ENCODE data around the gene IL18RAP. TPM values are rescaled to one million over a fixed set of nuclear protein-coding genes. Genes with fewer than 3 reads are reported as not detected.

IL18RAP gene, protein sequence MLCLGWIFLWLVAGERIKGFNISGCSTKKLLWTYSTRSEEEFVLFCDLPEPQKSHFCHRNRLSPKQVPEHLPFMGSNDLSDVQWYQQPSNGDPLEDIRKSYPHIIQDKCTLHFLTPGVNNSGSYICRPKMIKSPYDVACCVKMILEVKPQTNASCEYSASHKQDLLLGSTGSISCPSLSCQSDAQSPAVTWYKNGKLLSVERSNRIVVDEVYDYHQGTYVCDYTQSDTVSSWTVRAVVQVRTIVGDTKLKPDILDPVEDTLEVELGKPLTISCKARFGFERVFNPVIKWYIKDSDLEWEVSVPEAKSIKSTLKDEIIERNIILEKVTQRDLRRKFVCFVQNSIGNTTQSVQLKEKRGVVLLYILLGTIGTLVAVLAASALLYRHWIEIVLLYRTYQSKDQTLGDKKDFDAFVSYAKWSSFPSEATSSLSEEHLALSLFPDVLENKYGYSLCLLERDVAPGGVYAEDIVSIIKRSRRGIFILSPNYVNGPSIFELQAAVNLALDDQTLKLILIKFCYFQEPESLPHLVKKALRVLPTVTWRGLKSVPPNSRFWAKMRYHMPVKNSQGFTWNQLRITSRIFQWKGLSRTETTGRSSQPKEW
- not detected for polyA plus RNA-seq (2012; ENCODE audit: insufficient read depth, insufficient read length, low read depth)

DNA sequence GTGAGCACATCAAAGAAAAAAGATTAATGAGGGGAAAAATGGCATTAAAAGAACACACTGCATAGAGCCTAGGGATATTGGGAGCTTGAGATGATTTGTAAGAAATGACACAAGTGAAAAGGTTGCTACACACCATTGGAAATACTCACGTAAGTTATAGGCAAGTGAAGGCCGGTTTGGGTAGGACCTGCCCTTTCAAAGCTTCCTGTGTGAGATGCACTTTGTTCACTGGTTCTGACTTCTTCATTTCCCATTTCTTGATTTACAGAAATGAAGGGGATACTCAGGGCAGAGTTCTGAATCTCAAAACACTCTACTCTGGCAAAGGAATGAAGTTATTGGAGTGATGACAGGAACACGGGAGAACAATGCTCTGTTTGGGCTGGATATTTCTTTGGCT is at the start of gene IL18RAP:
Gene IL18RAP, plus strand, starts transcription at position 251 of the 400 bp plus-strand sequence. Its CDS starts 118 bp downstream, at position 369.
- Histone ChIP-seq H3K4me3 (ENCODE audit: low read depth, low read length) (no peak within 1 kb of the TSS), H3K4me1 (no peaks in the 10 kb centered on the region), H3K9me3 (no peaks in the 10 kb centered on the region), H3K36me3 (no peaks in the 10 kb centered on the region), H3K27me3 (no peaks in the 10 kb centered on the region)
- DNase-seq = no peak
- TF ChIP-seq, protein P1, sequence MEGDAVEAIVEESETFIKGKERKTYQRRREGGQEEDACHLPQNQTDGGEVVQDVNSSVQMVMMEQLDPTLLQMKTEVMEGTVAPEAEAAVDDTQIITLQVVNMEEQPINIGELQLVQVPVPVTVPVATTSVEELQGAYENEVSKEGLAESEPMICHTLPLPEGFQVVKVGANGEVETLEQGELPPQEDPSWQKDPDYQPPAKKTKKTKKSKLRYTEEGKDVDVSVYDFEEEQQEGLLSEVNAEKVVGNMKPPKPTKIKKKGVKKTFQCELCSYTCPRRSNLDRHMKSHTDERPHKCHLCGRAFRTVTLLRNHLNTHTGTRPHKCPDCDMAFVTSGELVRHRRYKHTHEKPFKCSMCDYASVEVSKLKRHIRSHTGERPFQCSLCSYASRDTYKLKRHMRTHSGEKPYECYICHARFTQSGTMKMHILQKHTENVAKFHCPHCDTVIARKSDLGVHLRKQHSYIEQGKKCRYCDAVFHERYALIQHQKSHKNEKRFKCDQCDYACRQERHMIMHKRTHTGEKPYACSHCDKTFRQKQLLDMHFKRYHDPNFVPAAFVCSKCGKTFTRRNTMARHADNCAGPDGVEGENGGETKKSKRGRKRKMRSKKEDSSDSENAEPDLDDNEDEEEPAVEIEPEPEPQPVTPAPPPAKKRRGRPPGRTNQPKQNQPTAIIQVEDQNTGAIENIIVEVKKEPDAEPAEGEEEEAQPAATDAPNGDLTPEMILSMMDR (IDR thresholded peaks at IDR 0.05; ENCODE audit: low read depth, low read length) = no peak

- DNase-seq = no peak
- H3K4me3 ChIP-seq (ENCODE audit: low read depth, low read length) = no peak overlapping the region
- no peaks in the 10 kb centered on the region for H3K9me3 ChIP-seq
- TF ChIP-seq, protein P1 (IDR thresholded peaks at IDR 0.05; ENCODE audit: low read depth, low read length) = no peak
- H3K27me3 ChIP-seq = no peaks in the 10 kb centered on the region
- H3K36me3 ChIP-seq = no peaks in the 10 kb centered on the region
- H3K4me1 ChIP-seq = no peaks in the 10 kb centered on the region
Observed at GRCh38 chr2:102376052-102376591, 46.8 kb upstream of the IL18RAP start.

GRCh38 chr2:102383722-102384121 is 39.2 kb upstream of the IL18RAP start:
- DNase-seq = no peak
- H3K4me1 ChIP-seq = no peaks in the 10 kb centered on the region
- no peaks in the 10 kb centered on the region for H3K9me3 ChIP-seq
- no peaks in the 10 kb centered on the region for H3K36me3 ChIP-seq
- H3K27me3 ChIP-seq = no peaks in the 10 kb centered on the region
- TF ChIP-seq, protein P1 (IDR thresholded peaks at IDR 0.05; ENCODE audit: low read depth, low read length) = no peak
- no peak overlapping the region for H3K4me3 ChIP-seq (ENCODE audit: low read depth, low read length)

DNA sequence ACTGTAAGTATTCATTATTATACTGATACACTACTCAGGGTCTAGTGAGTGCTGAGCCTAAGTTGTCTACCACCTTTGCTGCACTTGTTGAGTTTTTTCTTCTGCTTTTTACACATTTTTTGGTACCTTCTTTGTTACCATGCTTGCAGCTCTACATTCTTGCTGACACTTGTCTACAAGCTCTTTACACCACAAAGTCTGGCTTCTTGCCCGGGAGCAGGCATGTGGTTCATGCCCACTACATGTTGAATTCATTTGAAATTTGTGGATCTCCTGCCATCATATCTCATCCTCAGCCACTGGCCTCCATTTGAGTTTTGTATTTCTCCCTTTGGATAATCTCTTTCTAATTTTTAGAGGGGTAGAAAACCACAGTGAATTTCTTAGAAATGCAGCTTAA is 37.4 kb upstream of the IL18RAP start:
- no peaks in the 10 kb centered on the region for H3K36me3 ChIP-seq
- no peak for DNase-seq
- TF ChIP-seq, protein P1 (IDR thresholded peaks at IDR 0.05; ENCODE audit: low read depth, low read length) = no peak
- H3K27me3 ChIP-seq = no peaks in the 10 kb centered on the region
- no peaks in the 10 kb centered on the region for H3K9me3 ChIP-seq
- H3K4me3 ChIP-seq (ENCODE audit: low read depth, low read length) = no peak overlapping the region
- no peaks in the 10 kb centered on the region for H3K4me1 ChIP-seq

DNA sequence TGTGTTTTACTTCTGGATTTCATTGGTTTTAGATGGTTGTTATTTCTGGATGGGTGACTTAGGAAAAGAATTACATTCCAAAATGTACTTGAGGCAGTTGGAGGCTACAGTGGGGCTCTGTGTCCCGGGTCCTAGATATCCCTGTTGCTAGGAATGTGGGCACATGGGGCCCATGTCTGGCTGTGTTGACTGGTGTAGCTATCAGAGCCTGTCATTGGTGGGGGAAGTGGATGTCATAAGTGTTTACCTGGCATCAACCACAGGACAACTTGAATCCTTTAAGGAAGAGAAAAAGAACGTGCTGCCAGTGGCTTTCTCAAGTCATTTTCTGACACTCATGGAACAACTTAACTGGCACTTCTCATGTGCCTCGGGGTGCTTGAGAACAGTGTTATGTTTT is 37.0 kb upstream of the IL18RAP start:
- Histone ChIP-seq H3K4me1 (no peaks in the 10 kb centered on the region), H3K4me3 (ENCODE audit: low read depth, low read length) (no peak overlapping the region), H3K9me3 (no peaks in the 10 kb centered on the region), H3K36me3 (no peaks in the 10 kb centered on the region), H3K27me3 (no peaks in the 10 kb centered on the region)
- DNase-seq = no peak
- TF ChIP-seq, protein P1 (IDR thresholded peaks at IDR 0.05; ENCODE audit: low read depth, low read length) = no peak

All from BE2C (cell line).